ENCODE measurements around the gene TNIK.

DNA sequence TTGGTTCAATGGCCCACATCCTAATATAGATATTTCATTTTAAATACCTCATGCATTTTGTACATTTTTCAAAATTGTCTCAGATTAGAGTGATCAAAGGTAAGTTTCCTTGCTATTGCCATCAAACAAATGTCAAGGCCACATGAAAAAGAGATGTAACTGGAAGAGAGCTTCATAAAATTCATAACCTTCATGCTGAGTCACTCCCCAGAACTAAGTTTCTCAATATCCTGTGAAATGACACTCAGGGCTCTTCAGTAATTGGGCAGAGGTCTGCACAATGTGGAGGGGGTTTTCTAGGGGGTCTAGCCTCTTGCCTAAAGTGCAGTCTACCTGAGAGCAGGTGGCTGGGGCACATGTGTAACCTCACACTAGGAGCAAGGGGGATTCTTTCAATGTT lies 281.5 kb downstream of the TNIK start:
- TF ChIP-seq CTCF (IDR thresholded peaks at IDR 0.05; ENCODE audit: poor library complexity, severe bottlenecking) (no peak), RAD21 (conservative IDR thresholded peaks at IDR 0.05) (no peak), EZH2 (IDR thresholded peaks at IDR 0.05; ENCODE audit: borderline replicate concordance, insufficient read depth, low read length, poor library complexity, severe bottlenecking) (no peak), MXI1 (conservative IDR thresholded peaks at IDR 0.05; ENCODE audit: poor library complexity, severe bottlenecking) (no peak), TAF1 (IDR thresholded peaks at IDR 0.05; ENCODE audit: low read depth) (no peak), POLR2AphosphoS5 (IDR thresholded peaks at IDR 0.05) (no peak), REST (IDR thresholded peaks at IDR 0.05; ENCODE audit: borderline replicate concordance) (no peak), EP300 (conservative IDR thresholded peaks at IDR 0.05; ENCODE audit: poor library complexity, severe bottlenecking) (no peak)
